ENCODE data around the gene AKR7A3.

AKR7A3 gene

GRCh38 chr1:19311931-19312781 lies 23.6 kb upstream of the AKR7A3 start, which contains the start of the genes AKR7A2 and SLC66A1:
Gene AKR7A2 (minus strand): TSS chr1:19312144. CDS start chr1:19312124, 20 bp downstream.
Gene SLC66A1 (plus strand): TSS chr1:19312326. CDS start chr1:19317678, 5,352 bp downstream.
- Histone ChIP-seq H2BK120ac (ENCODE audit: low read depth, low read length) (no peak within 1 kb of the TSS), H3K27ac (replicated peaks; ENCODE audit: low read length) (peak within 1 kb of the TSS; percentile 23), H4K91ac (ENCODE audit: low read depth, low read length, poor library complexity) (no peak within 1 kb of the TSS), H2BK5ac (ENCODE audit: low read length) (peak within 1 kb of the TSS; percentile 63), H2AK5ac (ENCODE audit: low read depth, low read length) (peak within 1 kb of the TSS; percentile 15), H2AFZ (ENCODE audit: low read length) (peak within 1 kb of the TSS; percentile 99), H3K18ac (ENCODE audit: low read length) (peak within 1 kb of the TSS; percentile 96), H3K4ac (ENCODE audit: low read length) (no peak within 1 kb of the TSS), H3K4me1 (ENCODE audit: control insufficient read depth in 2 of 2, insufficient read depth in 1 of 2, low read depth in 1 of 2, low read length in 2 of 2) (peaks cover 6 to 12% of the 10 kb centered on the region in 2 donors), H3K4me3 (ENCODE audit: low read length in 2 of 2) (peak within 1 kb of the TSS; percentile 91 to 98), H2BK15ac (ENCODE audit: low read length) (no peak within 1 kb of the TSS), H3K23ac (ENCODE audit: low read depth, low read length, poor library complexity) (peak within 1 kb of the TSS; percentile 99), H3K79me1 (ENCODE audit: low read depth, low read length) (peaks cover 13% of the 10 kb centered on the region), H3K14ac (ENCODE audit: low read length) (peak within 1 kb of the TSS; percentile 94), H3K27me3 (ENCODE audit: control insufficient read depth in 3 of 3, insufficient read depth in 3 of 3, low read depth in 1 of 3, low read length in 3 of 3) (peaks cover 0 to 2% (median 0%) of the 10 kb centered on the region in 3 experiments), H2BK12ac (ENCODE audit: low read length) (no peak within 1 kb of the TSS), H3K36me3 (replicated peaks in 1 of 2; ENCODE audit: control insufficient read depth in 2 of 2, insufficient read depth in 2 of 2, low read length in 2 of 2) (peaks cover 20 to 53% of the 10 kb centered on the region in 2 donors), H3K9me3 (replicated peaks in 1 of 2; ENCODE audit: control insufficient read depth in 2 of 2, insufficient read depth in 1 of 2, low read depth in 1 of 2, low read length in 2 of 2) (no peaks in the 10 kb centered on the region), H3K4me2 (ENCODE audit: insufficient read depth, low read length, poor library complexity, severe bottlenecking) (peak within 1 kb of the TSS; percentile 95), H3K9ac (ENCODE audit: low read depth, low read length, poor library complexity) (peak within 1 kb of the TSS; percentile 100), H4K8ac (ENCODE audit: low read depth, low read length) (peak within 1 kb of the TSS; percentile 48)
- no CpG with 5 or more reads among the region's 105 CpGs for WGBS, 2 donors (ENCODE audit: extremely low coverage in 2 of 2, insufficient read length in 2 of 2, insufficient replicate concordance in 1 of 2)
- DNase-seq (ENCODE audit: low spot score) = peak; percentile 93

- H3K14ac ChIP-seq (ENCODE audit: low read length) = peak overlapping the region; percentile 94
Observed at GRCh38 chr1:19311503-19311930, 22.9 kb upstream of the AKR7A3 start.

GRCh38 chr1:19310720-19311502 lies 22.3 kb upstream of the AKR7A3 start:
- Histone ChIP-seq H3K27ac (replicated peaks; ENCODE audit: low read length) (no peak overlapping the region), H3K23ac (ENCODE audit: low read depth, low read length, poor library complexity) (peak overlapping the region; percentile 34), H3K9me3 (replicated peaks in 1 of 2; ENCODE audit: control insufficient read depth in 2 of 2, insufficient read depth in 1 of 2, low read depth in 1 of 2, low read length in 2 of 2) (no peaks in the 10 kb centered on the region), H2BK120ac (ENCODE audit: low read depth, low read length) (no peak overlapping the region), H3K36me3 (replicated peaks in 1 of 2; ENCODE audit: control insufficient read depth in 2 of 2, insufficient read depth in 2 of 2, low read length in 2 of 2) (peaks cover 22 to 56% of the 10 kb centered on the region in 2 donors), H2BK15ac (ENCODE audit: low read length) (no peak overlapping the region), H4K91ac (ENCODE audit: low read depth, low read length, poor library complexity) (no peak overlapping the region), H2BK5ac (ENCODE audit: low read length) (peak overlapping the region; percentile 63), H3K4me3 (ENCODE audit: low read length in 2 of 2) (peak overlapping the region; percentile 91 to 98), H3K9ac (ENCODE audit: low read depth, low read length, poor library complexity) (peak overlapping the region; percentile 100), H3K27me3 (ENCODE audit: control insufficient read depth in 3 of 3, insufficient read depth in 3 of 3, low read depth in 1 of 3, low read length in 3 of 3) (peaks cover 0 to 2% (median 0%) of the 10 kb centered on the region in 3 experiments), H3K4me1 (ENCODE audit: control insufficient read depth in 2 of 2, insufficient read depth in 1 of 2, low read depth in 1 of 2, low read length in 2 of 2) (peaks cover 6 to 12% of the 10 kb centered on the region in 2 donors), H2AK5ac (ENCODE audit: low read depth, low read length) (peak overlapping the region; percentile 94), H3K18ac (ENCODE audit: low read length) (peak overlapping the region; percentile 96), H3K4me2 (ENCODE audit: insufficient read depth, low read length, poor library complexity, severe bottlenecking) (peak overlapping the region; percentile 95), H3K4ac (ENCODE audit: low read length) (no peak overlapping the region), H3K79me1 (ENCODE audit: low read depth, low read length) (peaks cover 13% of the 10 kb centered on the region), H4K8ac (ENCODE audit: low read depth, low read length) (no peak overlapping the region), H2AFZ (ENCODE audit: low read length) (peak overlapping the region; percentile 99), H2BK12ac (ENCODE audit: low read length) (no peak overlapping the region), H3K14ac (ENCODE audit: low read length) (peak overlapping the region; percentile 94)
- DNase-seq (ENCODE audit: low spot score) = peak; percentile 6
- no CpG with 5 or more reads among the region's 13 CpGs for WGBS, 2 donors (ENCODE audit: extremely low coverage in 2 of 2, insufficient read length in 2 of 2, insufficient replicate concordance in 1 of 2)

More at GRCh38 chr1:19311503-19311930, 22.9 kb upstream of the AKR7A3 start:
- H2BK12ac ChIP-seq (ENCODE audit: low read length) = no peak overlapping the region
- peak overlapping the region; percentile 48 for H4K8ac ChIP-seq (ENCODE audit: low read depth, low read length)
- no peak overlapping the region for H3K4ac ChIP-seq (ENCODE audit: low read length)
- peak overlapping the region; percentile 15 for H2AK5ac ChIP-seq (ENCODE audit: low read depth, low read length)
- H3K9me3 ChIP-seq (replicated peaks in 1 of 2; ENCODE audit: control insufficient read depth in 2 of 2, insufficient read depth in 1 of 2, low read depth in 1 of 2, low read length in 2 of 2) = no peaks in the 10 kb centered on the region
- H3K27ac ChIP-seq (replicated peaks; ENCODE audit: low read length) = peak overlapping the region; percentile 23
- H2AFZ ChIP-seq (ENCODE audit: low read length) = peak overlapping the region; percentile 99
- WGBS, 2 donors (ENCODE audit: extremely low coverage in 2 of 2, insufficient read length in 2 of 2, insufficient replicate concordance in 1 of 2) = no CpG with 5 or more reads among the region's 29 CpGs
- H2BK120ac ChIP-seq (ENCODE audit: low read depth, low read length) = no peak overlapping the region
- H3K4me3 ChIP-seq (ENCODE audit: low read length in 2 of 2) = peak overlapping the region; percentile 91 to 98
- peak overlapping the region; percentile 96 for H3K18ac ChIP-seq (ENCODE audit: low read length)
- H3K4me2 ChIP-seq (ENCODE audit: insufficient read depth, low read length, poor library complexity, severe bottlenecking) = peak overlapping the region; percentile 95
- H3K79me1 ChIP-seq (ENCODE audit: low read depth, low read length) = peaks cover 13% of the 10 kb centered on the region
- H3K27me3 ChIP-seq (ENCODE audit: control insufficient read depth in 3 of 3, insufficient read depth in 3 of 3, low read depth in 1 of 3, low read length in 3 of 3) = peaks cover 0 to 2% (median 0%) of the 10 kb centered on the region in 3 experiments
- peak overlapping the region; percentile 63 for H2BK5ac ChIP-seq (ENCODE audit: low read length)
- H3K36me3 ChIP-seq (replicated peaks in 1 of 2; ENCODE audit: control insufficient read depth in 2 of 2, insufficient read depth in 2 of 2, low read length in 2 of 2) = peaks cover 20 to 55% of the 10 kb centered on the region in 2 donors
- peak; percentile 11 for DNase-seq (ENCODE audit: low spot score)
- H3K4me1 ChIP-seq (ENCODE audit: control insufficient read depth in 2 of 2, insufficient read depth in 1 of 2, low read depth in 1 of 2, low read length in 2 of 2) = peaks cover 6 to 12% of the 10 kb centered on the region in 2 donors
- H4K91ac ChIP-seq (ENCODE audit: low read depth, low read length, poor library complexity) = no peak overlapping the region
- H3K9ac ChIP-seq (ENCODE audit: low read depth, low read length, poor library complexity) = peak overlapping the region; percentile 100
- H3K23ac ChIP-seq (ENCODE audit: low read depth, low read length, poor library complexity) = peak overlapping the region; percentile 99
- no peak overlapping the region for H2BK15ac ChIP-seq (ENCODE audit: low read length)
